RCC 7860 (cell line): ENCODE measurements around the gene CNOT10.
"Not testable (repeated sequence)": the region's sequence is repeated elsewhere in the genome, so short reads cannot be mapped to it uniquely, and the experiment has no call there.

Experiments
- DNase-seq: peaks from one replicate; pipeline ENCODE4 v3.0.0-alpha.2; 2015; ENCODE audit warnings: low spot score
- FAIRE-seq: peaks from 2 replicates; lab custom pipeline; 2012; peaks lifted over from hg19 to GRCh38; lab: Jason Lieb, UNC

The CNOT10 gene, protein sequence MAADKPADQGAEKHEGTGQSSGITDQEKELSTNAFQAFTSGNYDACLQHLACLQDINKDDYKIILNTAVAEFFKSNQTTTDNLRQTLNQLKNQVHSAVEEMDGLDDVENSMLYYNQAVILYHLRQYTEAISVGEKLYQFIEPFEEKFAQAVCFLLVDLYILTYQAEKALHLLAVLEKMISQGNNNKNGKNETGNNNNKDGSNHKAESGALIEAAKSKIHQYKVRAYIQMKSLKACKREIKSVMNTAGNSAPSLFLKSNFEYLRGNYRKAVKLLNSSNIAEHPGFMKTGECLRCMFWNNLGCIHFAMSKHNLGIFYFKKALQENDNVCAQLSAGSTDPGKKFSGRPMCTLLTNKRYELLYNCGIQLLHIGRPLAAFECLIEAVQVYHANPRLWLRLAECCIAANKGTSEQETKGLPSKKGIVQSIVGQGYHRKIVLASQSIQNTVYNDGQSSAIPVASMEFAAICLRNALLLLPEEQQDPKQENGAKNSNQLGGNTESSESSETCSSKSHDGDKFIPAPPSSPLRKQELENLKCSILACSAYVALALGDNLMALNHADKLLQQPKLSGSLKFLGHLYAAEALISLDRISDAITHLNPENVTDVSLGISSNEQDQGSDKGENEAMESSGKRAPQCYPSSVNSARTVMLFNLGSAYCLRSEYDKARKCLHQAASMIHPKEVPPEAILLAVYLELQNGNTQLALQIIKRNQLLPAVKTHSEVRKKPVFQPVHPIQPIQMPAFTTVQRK

DNA sequence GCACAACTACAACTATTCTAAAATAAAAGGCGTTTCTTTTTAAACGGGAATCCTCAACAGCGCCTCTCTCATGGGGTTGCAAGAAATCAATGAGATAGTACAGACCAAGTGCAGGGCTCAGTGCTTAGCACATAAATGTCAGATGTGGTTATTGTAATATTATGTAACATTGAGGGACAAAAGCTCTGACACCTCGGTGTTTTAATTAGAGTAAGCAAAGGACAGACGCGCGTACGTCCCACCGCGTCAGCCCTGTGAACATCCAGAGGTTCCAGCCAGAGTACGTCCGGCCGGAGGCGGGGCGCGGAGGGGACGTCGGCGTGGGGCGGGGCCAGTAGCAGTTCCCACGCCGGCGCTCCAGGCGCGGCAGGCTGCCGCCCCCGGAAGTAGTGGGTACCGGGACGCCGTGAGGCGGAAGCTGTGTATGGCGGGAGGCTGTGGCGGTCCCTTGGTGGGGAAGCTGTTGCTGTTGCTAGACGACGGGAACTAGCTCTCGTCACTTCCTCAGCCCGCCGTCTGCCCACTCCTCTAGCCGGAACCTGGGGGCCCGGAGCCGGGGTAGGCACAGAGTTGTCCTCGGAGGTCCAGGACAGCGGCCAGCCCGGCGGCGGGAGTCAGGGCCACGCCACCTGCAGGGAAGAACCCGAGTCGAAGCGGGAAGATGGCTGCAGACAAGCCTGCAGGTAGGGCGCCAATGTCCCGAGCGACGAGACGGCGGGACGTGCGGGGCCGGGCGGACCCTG lies at the start of gene CNOT10:
TSS of gene CNOT10 (plus strand) at position 389 of the 743 bp plus-strand sequence. CDS start at position 662, 273 bp downstream.
- DNase-seq (peak; percentile 82), FAIRE-seq (no peak)

DNA sequence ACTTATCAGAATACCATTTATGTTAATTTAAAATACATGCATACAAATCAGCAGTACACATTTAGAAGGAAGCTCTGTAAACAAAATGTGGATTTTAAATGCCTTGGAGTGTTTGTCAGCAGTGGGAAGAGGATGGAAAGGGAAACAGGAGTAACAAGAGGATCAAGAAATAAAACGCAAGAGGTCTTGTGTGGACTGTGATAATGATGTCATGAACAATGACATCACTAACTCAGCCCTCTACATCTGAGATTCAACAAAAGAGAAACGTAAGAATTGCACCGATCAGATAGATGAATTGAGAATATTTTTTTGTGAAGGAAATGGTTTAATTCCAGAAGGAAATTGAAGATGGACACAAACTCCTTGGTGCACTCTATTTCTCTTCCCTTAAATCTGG lies 44.0 kb upstream of the CNOT10 start:
- no peak for FAIRE-seq
- no peak for DNase-seq

DNA sequence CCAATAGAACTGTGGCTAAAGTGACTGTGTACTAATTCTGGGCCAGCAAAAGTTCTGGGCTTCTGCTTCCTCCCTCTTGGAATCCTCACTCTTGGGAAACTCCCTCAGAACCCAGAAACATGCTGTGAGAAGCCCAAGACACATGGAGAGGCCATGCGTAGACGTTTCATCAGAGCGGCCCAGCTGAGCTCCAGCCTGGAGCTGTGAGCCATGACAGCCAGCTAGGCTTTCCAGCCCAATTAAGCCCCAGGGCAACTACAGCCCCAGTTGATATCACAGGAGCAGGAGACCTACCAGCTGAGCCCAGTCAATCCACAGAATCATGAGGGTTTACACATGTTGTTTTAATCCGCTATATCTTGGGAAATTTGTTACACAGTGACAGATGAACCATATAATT lies 43.6 kb upstream of the CNOT10 start:
- DNase-seq = no peak
- FAIRE-seq = no peak

DNA sequence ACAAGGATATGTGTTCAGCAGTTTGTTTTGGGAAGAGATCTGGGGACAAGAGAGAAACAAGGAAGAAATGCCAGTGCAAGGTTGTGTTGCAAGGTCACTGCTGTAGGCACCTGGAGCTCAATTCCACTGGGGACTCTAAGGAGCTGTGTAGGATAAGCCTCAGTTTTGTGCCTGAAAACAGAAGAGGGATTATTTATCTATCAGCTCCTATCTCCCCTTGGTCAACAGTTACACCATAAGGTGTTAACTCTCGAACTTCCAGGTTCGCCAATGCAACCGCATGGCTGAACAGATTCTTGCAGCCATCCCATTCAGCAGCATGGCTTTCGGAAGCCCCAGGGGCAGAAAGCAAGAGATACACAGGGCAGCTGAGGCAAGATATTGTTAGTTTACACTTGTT lies 41.6 kb upstream of the CNOT10 start:
- no peak for FAIRE-seq
- DNase-seq = no peak

DNA sequence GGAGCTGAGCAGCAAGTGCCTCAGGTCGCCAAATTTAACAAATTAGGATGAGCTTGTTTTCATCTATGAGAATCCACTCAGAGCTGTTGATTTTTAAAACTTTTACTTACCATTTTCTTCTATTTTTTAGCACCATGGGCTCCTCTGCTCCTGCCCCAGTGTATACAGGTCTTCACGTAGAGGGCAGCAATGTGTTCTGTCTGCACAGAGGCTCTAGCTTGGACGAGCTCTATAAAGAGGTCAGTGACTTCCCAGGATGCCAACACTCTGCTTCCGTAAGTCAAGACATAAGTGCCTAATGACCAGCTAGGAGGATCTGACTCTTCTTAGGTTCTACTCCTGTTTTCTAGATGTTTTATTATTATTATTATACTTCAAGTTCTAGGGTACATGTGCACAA lies 41.2 kb upstream of the CNOT10 start:
- DNase-seq = no peak
- FAIRE-seq = no peak

DNA sequence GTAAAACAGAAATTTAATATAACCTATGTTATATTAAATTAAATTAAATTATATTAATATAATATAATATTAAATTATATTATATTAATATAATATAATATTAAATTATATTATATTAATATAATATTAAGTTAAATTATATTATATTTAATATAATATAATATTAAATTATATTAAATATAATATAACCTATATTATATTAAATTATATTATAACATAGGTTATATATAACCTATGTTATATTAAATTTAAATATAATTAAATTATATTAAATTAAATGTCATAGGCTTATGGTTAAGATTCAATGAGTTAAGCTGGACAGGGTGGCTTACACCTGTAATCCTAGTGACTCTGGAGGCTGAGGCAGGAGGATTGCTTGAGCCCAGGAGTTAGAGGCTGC lies 40.6 kb upstream of the CNOT10 start:
- FAIRE-seq (peak; percentile 91), DNase-seq (no peak)

DNA sequence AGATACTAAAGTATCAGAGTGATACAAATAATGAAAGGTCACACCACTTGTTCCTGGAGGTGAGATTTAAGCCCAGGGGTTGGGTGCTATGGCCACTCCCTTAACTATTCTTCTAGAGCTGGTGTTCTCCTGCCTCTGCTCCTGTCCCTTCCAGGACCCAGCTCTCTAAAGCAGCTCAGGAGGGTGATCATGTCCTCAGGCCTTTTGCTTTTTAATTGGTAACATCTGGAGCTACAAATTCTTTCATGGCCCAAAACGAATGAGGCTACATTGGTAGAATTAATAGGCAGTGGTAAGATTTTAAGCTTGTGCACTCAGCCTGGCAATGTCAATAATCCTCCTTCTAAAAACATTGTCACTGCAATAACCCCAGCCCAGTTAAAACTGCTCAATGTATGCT lies 38.2 kb upstream of the CNOT10 start:
- FAIRE-seq = no peak
- DNase-seq = no peak

DNA sequence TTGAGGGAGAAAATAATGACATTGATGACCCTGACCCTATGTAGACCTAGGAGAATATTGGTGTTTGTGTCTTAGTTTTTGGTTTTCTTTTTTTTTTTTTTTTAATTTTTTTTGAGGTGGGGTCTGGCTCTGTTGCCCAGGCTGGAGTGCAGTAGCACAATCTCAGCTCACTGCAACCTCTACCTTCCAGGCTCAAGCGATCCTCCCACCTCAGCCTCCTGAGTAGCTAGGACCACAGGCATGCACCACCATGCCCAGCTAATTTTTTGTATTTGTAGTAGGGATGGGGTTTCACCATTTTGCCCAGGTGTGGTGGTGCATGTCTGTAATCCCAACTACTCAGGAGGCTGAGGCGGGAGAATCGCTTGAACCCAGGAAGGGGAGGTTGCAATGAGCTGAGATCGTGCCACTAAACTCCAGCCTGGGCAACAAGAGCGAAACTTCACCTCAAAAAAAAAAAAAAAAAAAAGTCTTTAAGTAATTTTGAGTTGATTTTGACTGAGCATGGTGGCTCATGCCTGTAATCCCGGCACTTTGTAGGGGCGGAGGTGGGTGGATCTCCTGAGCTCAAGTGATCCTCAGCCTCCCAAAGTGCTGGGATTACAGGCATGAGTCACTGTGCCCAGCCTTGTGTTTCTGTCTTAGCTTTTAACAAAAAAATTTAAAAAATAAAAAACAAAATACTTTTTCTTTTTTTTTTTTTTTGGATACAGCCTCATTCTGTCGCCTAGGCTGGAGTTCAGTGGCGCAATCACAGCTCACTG lies 32.5 kb upstream of the CNOT10 start:
- not testable (repeated sequence) for FAIRE-seq

DNA sequence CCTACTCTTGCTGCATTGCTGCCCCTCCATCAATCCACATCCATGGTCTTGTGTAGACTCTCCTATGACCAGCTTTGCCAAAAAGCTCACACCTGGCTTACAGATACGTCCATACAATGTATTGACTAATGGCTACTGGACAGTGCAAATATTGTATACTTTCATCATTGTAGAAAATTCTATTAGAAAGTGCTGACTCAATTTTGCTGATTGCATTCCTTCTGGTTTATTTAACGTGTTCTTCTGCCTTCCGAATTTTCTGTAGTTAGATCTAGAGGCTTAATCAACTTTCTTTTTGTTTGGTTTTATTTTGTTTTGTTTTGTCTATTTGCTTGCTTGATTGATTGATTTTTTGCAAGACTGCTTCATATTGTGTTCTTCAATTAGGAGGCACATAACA lies 29.8 kb upstream of the CNOT10 start:
- no peak for FAIRE-seq
- DNase-seq = no peak

More for the DNA sequence above, 32.5 kb upstream of the CNOT10 start:
- DNase-seq = not testable (repeated sequence)

DNA sequence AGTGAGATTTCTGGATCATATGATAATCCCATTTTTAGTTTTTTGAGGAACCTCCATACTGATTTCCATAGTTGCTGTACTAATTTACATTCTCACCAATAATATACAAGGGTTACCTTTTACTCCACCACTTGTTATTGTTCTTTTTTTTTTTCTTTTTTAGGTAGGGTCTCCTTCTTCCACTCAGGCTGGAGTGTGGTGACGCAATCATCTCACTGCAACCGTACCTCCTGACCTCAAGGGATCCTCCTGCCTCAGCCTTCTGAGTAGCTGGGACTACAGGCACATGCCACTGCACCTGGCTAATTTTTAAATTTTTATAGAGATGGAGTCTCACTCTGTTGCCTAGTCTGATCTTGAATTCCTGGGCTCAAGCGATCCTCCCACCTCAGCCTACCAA lies 24.4 kb upstream of the CNOT10 start:
- DNase-seq (no peak), FAIRE-seq (no peak)

DNA sequence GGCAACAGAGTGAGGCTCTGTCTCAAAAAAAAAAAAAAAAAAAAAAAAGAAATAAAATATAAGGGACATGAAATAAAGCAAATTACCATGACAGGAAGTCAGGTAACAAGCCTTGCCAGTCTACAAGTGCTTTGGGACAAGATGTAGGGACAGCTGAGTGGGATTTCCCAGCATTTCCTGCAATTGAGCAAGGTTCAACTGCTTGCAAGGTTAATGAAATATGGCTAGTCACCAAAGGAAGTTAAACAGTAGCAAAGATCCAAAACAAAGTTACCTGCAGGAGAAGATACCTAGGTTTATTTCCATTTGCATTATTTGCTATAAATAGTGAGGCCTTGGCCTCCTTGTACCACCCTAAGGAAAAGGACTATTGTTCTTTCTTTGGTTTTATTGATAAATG lies 22.3 kb upstream of the CNOT10 start:
- FAIRE-seq = no peak
- DNase-seq = no peak

DNA sequence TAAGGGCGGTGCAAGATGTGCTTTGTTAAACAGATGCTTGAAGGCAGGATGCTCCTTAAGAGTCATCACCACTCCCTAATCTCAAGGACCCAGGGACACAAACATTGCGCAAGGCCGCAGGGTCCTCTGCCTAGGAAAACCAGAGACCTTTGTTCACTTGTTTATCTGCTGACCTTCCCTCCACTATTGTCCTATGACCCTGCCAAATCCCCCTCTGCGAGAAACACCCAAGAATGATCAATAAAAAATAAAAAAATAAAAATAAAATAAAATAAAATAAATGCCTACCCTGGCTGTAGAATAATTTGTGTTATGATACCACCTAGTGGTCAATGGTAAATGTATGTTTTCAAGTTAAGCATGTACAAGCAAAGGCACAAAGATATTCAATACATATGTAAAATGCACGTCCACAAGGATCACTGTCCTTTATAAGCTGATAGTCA lies 20.3 kb upstream of the CNOT10 start:
- peak; percentile 61 for FAIRE-seq
- peak; percentile 28 for DNase-seq

DNA sequence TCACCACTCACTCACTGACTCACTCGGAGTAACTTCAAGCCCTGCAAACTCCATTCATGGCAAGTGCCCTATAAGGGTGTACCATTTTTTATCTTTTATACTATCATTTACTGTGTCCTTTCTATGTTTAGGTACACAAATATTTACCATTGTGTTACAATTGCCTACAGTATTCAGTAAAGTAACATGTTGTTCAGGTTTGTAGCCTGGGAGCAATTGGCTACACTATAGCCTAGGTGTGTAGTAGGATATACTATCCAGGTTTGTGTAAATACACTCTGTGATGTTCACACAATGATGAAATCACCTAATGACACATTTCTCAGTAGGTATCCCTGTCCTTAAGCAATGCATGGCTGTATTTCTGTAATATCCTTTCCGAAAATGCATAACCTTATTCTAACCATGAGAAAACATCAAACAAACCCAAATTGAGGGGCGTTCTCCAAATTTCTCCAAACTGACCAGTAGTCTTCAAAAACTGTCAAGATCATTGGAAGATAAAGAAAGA lies 17.9 kb upstream of the CNOT10 start:
- no peak for FAIRE-seq
- no peak for DNase-seq

DNA sequence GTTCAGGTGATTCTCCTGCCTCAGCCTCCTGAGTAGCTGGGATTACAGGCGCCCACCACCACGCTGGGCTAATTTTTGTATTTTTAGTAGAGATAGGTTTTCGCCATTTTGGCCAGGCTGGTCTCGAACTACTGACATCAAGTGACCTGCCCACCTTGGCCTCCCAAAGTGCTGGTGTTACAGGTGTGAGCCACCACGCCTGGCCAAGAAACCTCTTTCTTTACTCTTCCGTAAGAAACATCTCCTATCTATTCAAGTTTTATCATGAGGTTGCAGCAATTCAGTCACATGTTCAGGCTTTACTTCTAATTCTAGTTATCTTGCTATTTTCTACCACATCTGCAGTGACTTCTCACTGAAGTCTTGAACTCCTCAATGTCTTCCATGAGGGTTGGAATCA lies 15.8 kb upstream of the CNOT10 start:
- DNase-seq, FAIRE-seq: not testable (repeated sequence)

DNA sequence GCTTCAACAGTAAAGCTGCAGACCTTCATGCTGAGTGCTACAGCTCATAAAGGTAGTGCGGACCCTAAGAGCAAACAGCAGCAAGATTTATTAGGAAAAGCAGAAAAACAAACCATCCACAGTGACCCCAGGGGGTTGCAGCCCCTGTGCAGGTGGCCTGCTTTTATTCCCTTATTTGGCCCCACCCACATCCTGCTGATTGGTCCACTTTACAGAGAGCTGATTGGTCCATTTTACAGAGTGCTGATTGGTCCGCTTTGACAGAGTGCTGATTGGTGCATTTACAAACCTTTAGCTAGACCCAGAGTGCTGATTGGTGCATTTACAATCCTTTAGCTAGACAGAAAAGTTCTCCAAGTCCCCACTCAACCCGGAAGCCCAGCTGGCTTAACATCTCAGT lies 11.3 kb upstream of the CNOT10 start:
- not testable (repeated sequence) for DNase-seq, FAIRE-seq

DNA sequence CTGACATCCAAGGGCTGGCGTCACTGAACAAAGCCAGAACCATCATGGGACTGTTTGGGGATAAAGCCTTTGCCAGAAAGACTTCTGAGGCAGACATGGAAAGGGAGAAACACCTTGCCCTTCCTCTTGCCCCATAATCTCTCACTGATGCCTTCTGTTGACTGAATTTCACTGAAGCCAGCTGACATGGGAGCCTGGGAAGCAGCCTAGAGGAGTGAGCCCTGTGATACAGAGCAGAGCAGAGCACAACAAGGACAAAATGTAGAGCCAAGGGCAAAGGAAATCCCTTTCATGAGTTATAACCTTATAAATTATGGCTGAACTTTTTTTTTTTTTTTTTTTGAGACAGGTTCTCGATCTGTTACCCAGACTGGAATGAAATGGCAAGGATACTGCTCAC lies 9.8 kb upstream of the CNOT10 start:
- FAIRE-seq (no peak), DNase-seq (no peak)

DNA sequence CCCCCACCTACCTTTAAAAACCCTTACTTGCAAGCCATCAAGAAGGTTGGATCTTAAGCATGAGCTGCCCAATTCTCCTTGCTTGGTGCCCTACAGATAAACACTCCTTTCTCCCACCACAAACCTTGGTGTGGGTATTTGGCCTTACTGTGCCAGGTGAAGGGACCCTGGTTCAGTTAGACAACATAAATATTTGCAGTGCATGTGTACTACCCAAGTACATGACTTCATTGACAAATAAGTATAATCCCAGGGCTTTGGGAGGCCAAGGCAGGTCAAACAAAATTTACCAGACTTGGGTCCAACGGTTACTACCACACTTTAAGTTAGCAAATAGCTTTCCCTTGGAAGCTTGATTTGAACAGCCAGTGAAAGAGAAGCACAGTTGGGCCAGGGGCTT lies 9.3 kb upstream of the CNOT10 start:
- FAIRE-seq (no peak), DNase-seq (no peak)

DNA sequence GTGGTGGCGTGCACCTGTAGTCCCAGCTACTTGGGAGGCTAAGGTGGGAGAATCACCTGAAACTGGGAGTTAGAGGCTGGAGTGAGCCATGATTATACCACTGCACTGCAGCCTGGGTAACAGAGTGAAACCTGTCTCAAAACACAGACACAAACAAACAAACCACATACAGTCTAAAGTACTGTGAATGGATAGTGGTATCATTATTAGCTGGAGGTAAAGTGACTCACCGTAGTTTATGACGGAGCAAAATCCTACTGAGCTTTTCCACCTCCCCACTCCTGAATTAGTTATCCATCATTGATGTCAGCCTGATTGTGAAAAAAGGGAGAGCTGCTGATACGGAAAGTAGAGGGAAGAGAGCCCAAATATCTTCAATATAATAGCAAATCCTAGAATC lies 3.2 kb upstream of the CNOT10 start:
- no peak for FAIRE-seq

DNA sequence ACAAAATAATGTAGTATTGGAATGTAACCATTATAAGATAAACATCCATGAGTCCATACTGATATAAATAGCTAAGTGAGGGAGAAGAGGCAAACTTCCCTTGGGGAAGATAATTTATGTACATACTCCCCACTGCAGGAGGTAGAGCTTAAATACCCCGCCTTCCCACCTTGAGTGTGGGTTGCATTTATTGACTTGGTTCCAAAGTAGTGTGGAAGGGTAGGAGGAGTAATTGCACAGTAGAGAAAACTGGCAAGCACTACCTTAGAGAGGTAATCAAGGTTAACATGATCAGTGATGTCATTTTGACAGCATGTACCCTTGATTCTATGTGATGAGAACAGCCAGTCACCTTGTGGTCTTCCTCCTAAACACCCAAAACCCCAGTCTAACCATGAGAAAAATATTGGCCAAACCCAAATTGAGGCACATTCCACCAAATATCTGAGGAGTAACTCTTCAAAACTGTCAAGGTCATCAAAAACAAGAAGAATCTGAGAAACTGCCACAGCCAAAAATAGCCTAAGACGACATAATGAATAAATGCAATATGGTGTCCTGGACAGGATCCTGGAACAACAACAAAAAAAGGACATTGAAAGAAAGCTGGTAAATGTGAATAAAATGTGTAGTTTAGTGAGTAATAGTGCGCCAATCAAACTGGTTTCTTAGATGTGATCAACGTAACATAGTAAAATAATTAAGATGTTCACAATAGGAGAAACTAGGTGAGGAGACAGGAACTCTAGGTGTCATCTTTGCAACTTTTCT lies 774 bp upstream of the CNOT10 start:
- DNase-seq = no peak
- no peak for FAIRE-seq

More for the DNA sequence above, 3.2 kb upstream of the CNOT10 start:
- no peak for DNase-seq
